Osteocyte (in vitro differentiated cells): ENCODE data around the gene BTF3L4. TPM values are rescaled to one million over a fixed set of nuclear protein-coding genes. Genes with fewer than 3 reads are reported as not detected.

ENCODE experiments used
- DNase-seq: peaks from one replicate; pipeline ENCODE4 v3.0.0; 2021; ENCODE audit warnings: mixed read lengths; ENCODE audit not compliant: unreplicated experiment; ENCODE audit errors: extremely low spot score
- H3K27ac Mint-ChIP-seq: one replicate; pipeline ENCODE4 v1.8.0; 2021; ENCODE audit warnings: mild to moderate bottlenecking, mixed read lengths; ENCODE audit not compliant: unreplicated experiment
- H3K27me3 Mint-ChIP-seq: one replicate; pipeline ENCODE4 v1.8.0; 2021; ENCODE audit warnings: mixed read lengths; ENCODE audit not compliant: unreplicated experiment
- H3K36me3 Mint-ChIP-seq: one replicate; pipeline ENCODE4 v1.8.0; 2021; ENCODE audit warnings: mixed read lengths; ENCODE audit not compliant: unreplicated experiment
- H3K4me1 Mint-ChIP-seq: one replicate; pipeline ENCODE4 v1.8.0; 2021; ENCODE audit warnings: mixed read lengths; ENCODE audit not compliant: unreplicated experiment
- H3K4me3 Mint-ChIP-seq: one replicate; pipeline ENCODE4 v1.8.0; 2021; ENCODE audit warnings: mild to moderate bottlenecking, moderate library complexity, mixed read lengths; ENCODE audit not compliant: unreplicated experiment
- H3K9me3 Mint-ChIP-seq: one replicate; pipeline ENCODE4 v1.8.0; 2021; ENCODE audit warnings: mixed read lengths; ENCODE audit not compliant: unreplicated experiment
- long read RNA-seq: library from polyadenylated mRNA; unstranded; transcript quantifications from one replicate; pipeline ENCODE4 v2.0.0, GENCODE V29; 2021
- total RNA-seq: library from RNA; stranded (reverse); gene quantifications from 2 replicates; pipeline ENCODE4 v1.2.1, GENCODE V29; 2021
- TF ChIP-seq, protein P1 (sequence below): fragments of 200-600 bp; sonication (generic); IDR thresholded peaks from 2 replicates; pipeline ENCODE4 v1.5.0; 2021; ENCODE audit warnings: antibody characterized with exemption, mild to moderate bottlenecking, moderate library complexity

Gene BTF3L4
- 61.0 and 65.1 TPM in 2 replicates for total RNA-seq
- long read RNA-seq, full-length matches to known transcripts: 452 of 472 reads
- long read RNA-seq, partial matches to known transcripts: 7 of 472 reads
- long read RNA-seq, other reads (novel, unspliced or antisense): 13 of 472 reads

GRCh38 chr1:52056163-52056936 is at the start of gene BTF3L4:
TSS of gene BTF3L4 (plus strand) at chr1:52056295. CDS start at chr1:52059848, 3,553 bp downstream.
- DNase-seq: peak; percentile 97
- no peaks in the 10 kb centered on the region for H3K9me3 Mint-ChIP-seq
- H3K27ac Mint-ChIP-seq: peak within 1 kb of the TSS; percentile 99
- TF ChIP-seq, protein P1, sequence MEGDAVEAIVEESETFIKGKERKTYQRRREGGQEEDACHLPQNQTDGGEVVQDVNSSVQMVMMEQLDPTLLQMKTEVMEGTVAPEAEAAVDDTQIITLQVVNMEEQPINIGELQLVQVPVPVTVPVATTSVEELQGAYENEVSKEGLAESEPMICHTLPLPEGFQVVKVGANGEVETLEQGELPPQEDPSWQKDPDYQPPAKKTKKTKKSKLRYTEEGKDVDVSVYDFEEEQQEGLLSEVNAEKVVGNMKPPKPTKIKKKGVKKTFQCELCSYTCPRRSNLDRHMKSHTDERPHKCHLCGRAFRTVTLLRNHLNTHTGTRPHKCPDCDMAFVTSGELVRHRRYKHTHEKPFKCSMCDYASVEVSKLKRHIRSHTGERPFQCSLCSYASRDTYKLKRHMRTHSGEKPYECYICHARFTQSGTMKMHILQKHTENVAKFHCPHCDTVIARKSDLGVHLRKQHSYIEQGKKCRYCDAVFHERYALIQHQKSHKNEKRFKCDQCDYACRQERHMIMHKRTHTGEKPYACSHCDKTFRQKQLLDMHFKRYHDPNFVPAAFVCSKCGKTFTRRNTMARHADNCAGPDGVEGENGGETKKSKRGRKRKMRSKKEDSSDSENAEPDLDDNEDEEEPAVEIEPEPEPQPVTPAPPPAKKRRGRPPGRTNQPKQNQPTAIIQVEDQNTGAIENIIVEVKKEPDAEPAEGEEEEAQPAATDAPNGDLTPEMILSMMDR: no peak
- H3K27me3 Mint-ChIP-seq: no peaks in the 10 kb centered on the region
- peaks cover 47% of the 10 kb centered on the region for H3K4me1 Mint-ChIP-seq
- H3K4me3 Mint-ChIP-seq: peak within 1 kb of the TSS; percentile 98
- H3K36me3 Mint-ChIP-seq: peaks cover 9% of the 10 kb centered on the region

DNA sequence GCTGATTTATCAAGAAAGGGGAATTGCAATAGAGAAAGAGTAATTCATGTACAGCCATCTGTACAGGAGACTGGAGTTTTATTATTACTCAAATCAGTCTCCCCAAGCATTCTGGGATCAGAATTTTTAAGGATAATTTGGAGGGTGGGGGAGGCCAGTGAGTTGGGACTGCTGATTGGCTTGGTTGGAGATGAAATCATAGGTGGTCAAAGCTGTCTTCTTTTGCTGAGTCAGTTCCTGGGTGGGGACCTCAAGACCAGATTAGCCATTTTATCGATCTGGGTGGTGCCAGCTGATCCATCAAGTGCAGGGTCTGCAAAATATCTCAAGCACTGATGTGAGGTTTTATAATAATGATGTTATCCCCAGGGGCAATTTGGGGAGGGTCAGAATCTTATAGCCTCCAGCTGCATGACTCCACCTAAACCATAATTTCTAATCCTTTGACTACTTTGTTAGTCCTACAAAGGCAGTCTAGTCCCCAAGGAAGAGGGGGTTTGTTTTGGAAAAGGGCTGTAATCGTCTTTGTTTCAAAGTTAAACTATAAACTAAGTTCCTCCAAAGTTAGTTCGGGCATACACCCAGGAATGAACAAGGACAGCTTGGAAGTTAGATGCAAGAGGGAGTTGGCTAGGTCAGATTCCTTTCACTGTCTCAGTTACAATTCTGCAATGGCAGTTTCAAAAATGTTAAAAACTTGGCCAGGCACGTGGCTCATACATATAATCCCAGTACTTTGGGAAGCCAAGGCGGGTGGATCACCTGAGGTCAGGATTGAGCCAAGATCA is 48.7 kb upstream of the BTF3L4 start:
- TF ChIP-seq, protein P1: no peak
- H3K4me1 Mint-ChIP-seq: peaks cover 31% of the 10 kb centered on the region
- H3K4me3 Mint-ChIP-seq: no peak overlapping the region
- H3K27ac Mint-ChIP-seq: peak overlapping the region; percentile 75
- no peak for DNase-seq
- H3K27me3 Mint-ChIP-seq: no peaks in the 10 kb centered on the region
- no peaks in the 10 kb centered on the region for H3K36me3 Mint-ChIP-seq
- H3K9me3 Mint-ChIP-seq: no peaks in the 10 kb centered on the region

- Mint-ChIP-seq H3K36me3 (no peaks in the 10 kb centered on the region), H3K27ac (peak overlapping the region; percentile 75), H3K4me1 (peaks cover 31% of the 10 kb centered on the region), H3K9me3 (no peaks in the 10 kb centered on the region), H3K4me3 (no peak overlapping the region), H3K27me3 (no peaks in the 10 kb centered on the region)
- TF ChIP-seq, protein P1: no peak
- no peak for DNase-seq
Measured at GRCh38 chr1:52008071-52008809, 47.9 kb upstream of the BTF3L4 start.

DNA sequence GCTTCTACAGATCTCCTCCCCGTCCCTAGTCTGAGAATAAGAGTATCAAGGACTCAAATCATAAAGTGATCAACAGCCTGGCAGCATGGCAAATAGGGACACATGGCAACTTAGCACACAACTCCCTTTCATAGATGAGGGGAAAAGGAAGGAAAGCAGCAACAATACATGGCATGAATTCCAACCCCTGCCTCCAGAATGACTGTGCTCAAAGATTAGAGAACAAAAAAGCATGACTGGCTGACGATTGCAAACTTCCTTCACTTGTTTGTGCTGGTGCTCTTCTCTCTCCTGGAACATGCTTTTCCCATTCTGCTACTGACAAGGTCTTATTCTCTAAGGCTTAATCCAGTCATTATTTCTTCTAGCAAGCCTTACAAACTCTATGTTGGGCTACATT is 34.0 kb upstream of the BTF3L4 start:
- no peaks in the 10 kb centered on the region for H3K27me3 Mint-ChIP-seq
- H3K36me3 Mint-ChIP-seq: peaks cover 42% of the 10 kb centered on the region
- TF ChIP-seq, protein P1: no peak
- no peak overlapping the region for H3K4me3 Mint-ChIP-seq
- H3K4me1 Mint-ChIP-seq: no peaks in the 10 kb centered on the region
- no peaks in the 10 kb centered on the region for H3K9me3 Mint-ChIP-seq
- H3K27ac Mint-ChIP-seq: no peak overlapping the region
- no peak for DNase-seq
